H1 (cell line): ENCODE results near the gene RNFT2. TPM values are rescaled to one million over a fixed set of nuclear protein-coding genes. Genes with fewer than 3 reads are reported as not detected.

ENCODE experiments used
- CTCF ChIA-PET: fragments of 300-600 bp; sonication (Branson Sonifier 250); formaldehyde crosslinking; loops from one replicate; lab custom pipeline; 2021; ENCODE audit not compliant: partially characterized antibody; lab: Charles Lee
- POLR2A ChIA-PET: fragments of 300-600 bp; sonication (Branson Sonifier 250); formaldehyde crosslinking; loops from one replicate; lab custom pipeline; 2021; ENCODE audit warnings: inconsistent platforms; ENCODE audit not compliant: partially characterized antibody; lab: Charles Lee
- DNase-seq, 2 experiments: peaks; one replicate each; pipeline versions ENCODE4 v3.0.0 to v3.0.0-alpha.2; 2010 to 2022; ENCODE audit warnings: low spot score in 2 of 2, low read depth in 1 of 2, mixed read lengths in 1 of 2
- FAIRE-seq: peaks from 2 replicates; lab custom pipeline; 2011; peaks lifted over from hg19 to GRCh38; lab: Jason Lieb, UNC
- H2AFZ ChIP-seq: 2 replicates; pipeline ENCODE4 v1.8.1; 2012; ENCODE audit warnings: low read length, inconsistent platforms
- H2AK5ac ChIP-seq: 2 replicates; pipeline ENCODE4 v1.6.1; 2013; ENCODE audit warnings: low read depth, low read length
- H2BK120ac ChIP-seq: replicated peaks from 2 replicates; pipeline ENCODE3; 2013; ENCODE audit warnings: low read depth, low read length, inconsistent platforms
- H2BK12ac ChIP-seq: 2 replicates; pipeline ENCODE4 v1.6.1; 2013; ENCODE audit warnings: low read depth, low read length
- H2BK15ac ChIP-seq: 2 replicates; pipeline ENCODE4 v1.6.1; 2013; ENCODE audit warnings: low read length
- H2BK20ac ChIP-seq: 2 replicates; pipeline ENCODE4 v1.6.1; 2013; ENCODE audit warnings: low read length
- H2BK5ac ChIP-seq: 2 replicates; pipeline ENCODE4 v1.6.1; 2013; ENCODE audit warnings: low read depth, low read length
- H3K14ac ChIP-seq: 2 replicates; pipeline ENCODE4 v1.6.1; 2013; ENCODE audit warnings: inconsistent platforms; ENCODE audit not compliant: insufficient read length
- H3K18ac ChIP-seq: 2 replicates; pipeline ENCODE4 v1.6.1; 2013; ENCODE audit warnings: low read length; ENCODE audit errors: extremely low read depth
- H3K23ac ChIP-seq: 2 replicates; pipeline ENCODE4 v1.6.1; 2013; ENCODE audit warnings: inconsistent platforms; ENCODE audit not compliant: insufficient read length
- H3K23me2 ChIP-seq: 2 replicates; pipeline ENCODE4 v1.6.1; 2013; ENCODE audit warnings: low read depth, low read length
- H3K27ac ChIP-seq: 2 replicates; pipeline ENCODE4 v1.6.1; 2011; ENCODE audit warnings: low read depth, low read length, inconsistent platforms
- H3K27me3 ChIP-seq, 4 experiments: replicated peaks in 1 of 4; 1 replicate in 1 of 4; 2 replicates in 3 of 4; pipeline versions ENCODE4 v1.6.1 to v1.8.1; 2011 to 2013; ENCODE audit warnings: low read length in 3 of 4, mild to moderate bottlenecking in 3 of 4, inconsistent platforms in 2 of 4, mixed read lengths in 2 of 4, moderate library complexity in 1 of 4; ENCODE audit not compliant: control insufficient read depth in 3 of 4, insufficient read depth in 3 of 4; ENCODE audit errors: extremely low read depth in 1 of 4
- H3K36me3 ChIP-seq, 4 experiments: 2 replicates each; pipeline versions ENCODE4 v1.6.1 to v1.8.1; 2011 to 2013; ENCODE audit warnings: mild to moderate bottlenecking in 4 of 4, low read length in 3 of 4, moderate library complexity in 2 of 4, control low read depth in 1 of 4, inconsistent platforms in 1 of 4; ENCODE audit not compliant: insufficient read depth in 4 of 4, control insufficient read depth in 2 of 4
- H3K4ac ChIP-seq: replicated peaks from 2 replicates; pipeline ENCODE3; 2013; ENCODE audit warnings: low read length, low read depth, mixed read lengths, inconsistent platforms; ENCODE audit not compliant: insufficient read length
- H3K4me1 ChIP-seq, 4 experiments: replicated peaks in 1 of 4; 1 replicate in 1 of 4; 2 replicates in 3 of 4; pipeline versions ENCODE4 v1.6.1 to v1.8.1; 2011 to 2013; ENCODE audit warnings: low read length in 3 of 4, inconsistent platforms in 2 of 4, mixed read lengths in 1 of 4; ENCODE audit not compliant: insufficient read depth in 4 of 4, control insufficient read depth in 3 of 4
- H3K4me2 ChIP-seq, 2 experiments: 2 replicates each; pipeline versions ENCODE4 v1.6.1 to v1.8.1; 2011 to 2013; ENCODE audit warnings: low read depth in 2 of 2, low read length in 2 of 2, control low read depth in 1 of 2, inconsistent platforms in 1 of 2, mild to moderate bottlenecking in 1 of 2; ENCODE audit not compliant: insufficient read depth in 1 of 2
- H3K4me3 ChIP-seq, 4 experiments: fragments of 200-600, 300-600 bp in 1 of 4; sonication (generic), shearing (Covaris generic), sonication (Bioruptor Twin) in 1 of 4; 2 replicates each; pipeline versions ENCODE4 v1.5.1 to v1.8.1; 2011 to 2016; ENCODE audit warnings: low read length in 4 of 4, low read depth in 3 of 4, control low read depth in 2 of 4, inconsistent platforms in 2 of 4, mild to moderate bottlenecking in 2 of 4, mixed read lengths in 1 of 4, moderate library complexity in 1 of 4; ENCODE audit not compliant: insufficient read depth in 2 of 4; ENCODE audit errors: extremely low read depth in 1 of 4
- H3K56ac ChIP-seq: replicated peaks from 2 replicates; pipeline ENCODE3; 2013; ENCODE audit warnings: low read depth, mild to moderate bottlenecking, mixed read lengths, low read length, inconsistent platforms; ENCODE audit not compliant: insufficient read length
- H3K79me1 ChIP-seq: 2 replicates; pipeline ENCODE4 v1.6.1; 2013; ENCODE audit warnings: low read depth, low read length, control low read depth
- H3K79me2 ChIP-seq, 2 experiments: 2 replicates each; pipeline versions ENCODE4 v1.6.1 to v1.8.1; 2012 to 2013; ENCODE audit warnings: low read length in 2 of 2, mild to moderate bottlenecking in 2 of 2, inconsistent platforms in 1 of 2; ENCODE audit not compliant: insufficient read depth in 2 of 2, control insufficient read depth in 1 of 2
- H3K9ac ChIP-seq, 4 experiments: replicated peaks in 1 of 4; 1 replicate in 1 of 4; 2 replicates in 3 of 4; pipeline versions ENCODE4 v1.6.1 to v1.8.1; 2011 to 2013; ENCODE audit warnings: low read depth in 3 of 4, low read length in 3 of 4, control low read depth in 2 of 4, mild to moderate bottlenecking in 2 of 4, moderate library complexity in 2 of 4, inconsistent platforms in 1 of 4; ENCODE audit errors: extremely low read depth in 1 of 4
- H3K9me3 ChIP-seq, 2 experiments: 2 replicates each; pipeline versions ENCODE4 v1.6.1 to v1.8.1; 2012 to 2013; ENCODE audit warnings: mild to moderate bottlenecking in 2 of 2, moderate library complexity in 2 of 2, control low read depth in 1 of 2, inconsistent platforms in 1 of 2, low read depth in 1 of 2, low read length in 1 of 2, mixed read lengths in 1 of 2; ENCODE audit not compliant: insufficient read depth in 2 of 2
- H4K20me1 ChIP-seq, 2 experiments: replicated peaks in 1 of 2; 2 replicates each; pipeline versions ENCODE3 to v1.8.1; 2011 to 2013; ENCODE audit warnings: inconsistent platforms in 2 of 2, low read length in 2 of 2, mild to moderate bottlenecking in 1 of 2; ENCODE audit not compliant: insufficient read depth in 2 of 2, control insufficient read depth in 1 of 2
- H4K5ac ChIP-seq: 2 replicates; pipeline ENCODE4 v1.6.1; 2013; ENCODE audit warnings: low read length, low read depth, mixed read lengths, inconsistent platforms; ENCODE audit not compliant: insufficient read length
- H4K8ac ChIP-seq: 2 replicates; pipeline ENCODE4 v1.8.0; 2013; ENCODE audit warnings: mild to moderate bottlenecking, moderate library complexity, low read length, inconsistent platforms; ENCODE audit not compliant: insufficient read depth; ENCODE audit errors: extremely low read depth
- H4K91ac ChIP-seq: replicated peaks from 2 replicates; pipeline ENCODE3; 2013; ENCODE audit warnings: low read length, mixed read lengths, inconsistent platforms; ENCODE audit not compliant: insufficient read length
- CBX5 ChIP-seq: fragments of 300-800, 300-1000 bp; sonication (generic); IDR thresholded peaks from 2 replicates; pipeline ENCODE4 v1.7.1; 2016; ENCODE audit warnings: antibody characterized with exemption, low read length, low read depth
- ZNF274 ChIP-seq: IDR thresholded peaks from 2 replicates; pipeline ENCODE4 v1.7.0; 2012; ENCODE audit warnings: low read length, borderline replicate concordance; ENCODE audit errors: extremely low read depth
- WGBS, 2 experiments: shearing (Covaris generic) in 1 of 2; methylation state at CpG; one replicate each; pipeline versions ENCODE4 v1.1.6 to v1.1.7; 2013 to 2015; ENCODE audit warnings: low lambda C conversion rate in 2 of 2, mixed read lengths in 2 of 2, inconsistent platforms in 1 of 2, low coverage in 1 of 2, missing lambda C conversion rate in 1 of 2; ENCODE audit not compliant: insufficient replicate concordance in 2 of 2, insufficient coverage in 1 of 2, insufficient read length in 1 of 2; ENCODE audit errors: extremely low coverage in 1 of 2, missing lambda C conversion rate in 1 of 2; 5-methylcytosine and 5-hydroxymethylcytosine counted together
- polyA plus RNA-seq, 7 experiments: library from polyadenylated mRNA; depleted of rRNA in 3 of 7; stranded (reverse) in 5 of 7; unstranded in 2 of 7; fragments of >200 nt in 5 of 7; fragments of 200-250 nt in 2 of 7; gene quantifications; 1 replicate in 5 of 7; 2 replicates in 1 of 7; 4 replicates in 1 of 7; pipeline versions ENCODE4 v1.2.1 to v1.2.3, GENCODE V29; 2011 to 2013; ENCODE audit warnings: missing spikeins in 2 of 7, mixed read lengths in 2 of 7
- total RNA-seq: library from RNA; stranded (reverse); fragmentation: NEBNext Ultra II Directional; extraction: Animal tissue kit (Norgen Biotek cat#: 25700); gene quantifications from 2 replicates; pipeline ENCODE4 v1.2.1, GENCODE V29; 2021

The RNFT2 gene
- total and polyA plus RNA-seq, 2 of the 8 experiments (the other 6 are each of a cell fraction or from before 2014, with no cell fraction given): 14.2 to 33.1 TPM

DNA sequence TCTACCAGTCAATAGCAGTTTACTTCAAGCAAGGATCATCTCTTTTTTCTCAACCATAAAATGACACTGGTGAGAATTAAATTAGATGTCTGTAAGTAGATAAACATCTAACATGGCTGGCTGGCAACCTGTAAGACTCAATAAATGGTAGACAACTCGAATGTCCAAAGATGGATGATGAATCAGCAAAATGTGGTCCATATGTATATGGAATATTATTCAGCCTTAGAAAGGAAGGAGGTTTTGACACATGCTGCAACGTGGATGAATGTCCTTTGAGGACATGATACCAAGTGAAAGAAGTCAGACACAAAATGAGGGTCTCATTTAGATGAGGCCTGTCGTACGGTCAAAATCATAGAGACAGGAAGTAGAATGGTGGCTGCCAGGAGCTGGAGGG is 46.5 kb upstream of the RNFT2 start:
- ChIA-PET POLR2A (no interaction called here), CTCF (interaction anchor here (0.8 to 2.6 kb wide), 8 partner anchors 12 to 779 kb away, joined by 3 to 9 read pairs (median 4); no protein-coding TSS in a partner anchor)
- Histone ChIP-seq H3K36me3 (no peaks in the 10 kb centered on the region), H3K27ac (no peak overlapping the region), H3K4me2 (no peak overlapping the region), H3K4me3 (no peak overlapping the region), H3K23me2 (0 out of 2 replicates have a peak, but pooled peaks cover 5% of the 10 kb centered on the region), H2BK20ac (no peak overlapping the region), H3K14ac (no peak overlapping the region), H2BK12ac (no peak overlapping the region), H2AK5ac (no peak overlapping the region), H4K20me1 (no peaks in the 10 kb centered on the region), H2AFZ (no peak overlapping the region), H3K56ac (no peak overlapping the region), H3K9ac (no peak overlapping the region), H4K91ac (no peak overlapping the region), H3K4me1 (peaks cover 0 to 10% (median 4%) of the 10 kb centered on the region in 4 experiments; a peak in 5 of 7 replicates), H2BK120ac (no peak overlapping the region), H3K79me2 (no peaks in the 10 kb centered on the region), H3K9me3 (no peaks in the 10 kb centered on the region), H3K27me3 (peaks cover 0 to 10% (median 7%) of the 10 kb centered on the region in 4 experiments; a peak in 6 of 7 replicates), H3K79me1 (no peaks in the 10 kb centered on the region), H3K18ac (no peak overlapping the region), H2BK5ac (no peak overlapping the region), H4K8ac (no peak overlapping the region), H3K4ac (no peak overlapping the region), H2BK15ac (no peak overlapping the region), H4K5ac (no peak overlapping the region), H3K23ac (no peak overlapping the region)
- DNase-seq: no peak
- FAIRE-seq: no peak
- WGBS, 2 experiments: 91% methylated on average over 4 of the region's 4 CpGs; no CpG with 5 or more reads in 1 of the 2 experiments
- TF ChIP-seq CBX5 (no peak), ZNF274 (no peak)
